ENCODE results near the gene CKAP2.

GRCh38 chr13:52450793-52451116 lies 4.5 kb upstream of the CKAP2 start:
- TF ChIP-seq, protein P1, sequence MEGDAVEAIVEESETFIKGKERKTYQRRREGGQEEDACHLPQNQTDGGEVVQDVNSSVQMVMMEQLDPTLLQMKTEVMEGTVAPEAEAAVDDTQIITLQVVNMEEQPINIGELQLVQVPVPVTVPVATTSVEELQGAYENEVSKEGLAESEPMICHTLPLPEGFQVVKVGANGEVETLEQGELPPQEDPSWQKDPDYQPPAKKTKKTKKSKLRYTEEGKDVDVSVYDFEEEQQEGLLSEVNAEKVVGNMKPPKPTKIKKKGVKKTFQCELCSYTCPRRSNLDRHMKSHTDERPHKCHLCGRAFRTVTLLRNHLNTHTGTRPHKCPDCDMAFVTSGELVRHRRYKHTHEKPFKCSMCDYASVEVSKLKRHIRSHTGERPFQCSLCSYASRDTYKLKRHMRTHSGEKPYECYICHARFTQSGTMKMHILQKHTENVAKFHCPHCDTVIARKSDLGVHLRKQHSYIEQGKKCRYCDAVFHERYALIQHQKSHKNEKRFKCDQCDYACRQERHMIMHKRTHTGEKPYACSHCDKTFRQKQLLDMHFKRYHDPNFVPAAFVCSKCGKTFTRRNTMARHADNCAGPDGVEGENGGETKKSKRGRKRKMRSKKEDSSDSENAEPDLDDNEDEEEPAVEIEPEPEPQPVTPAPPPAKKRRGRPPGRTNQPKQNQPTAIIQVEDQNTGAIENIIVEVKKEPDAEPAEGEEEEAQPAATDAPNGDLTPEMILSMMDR (IDR thresholded peaks at IDR 0.05) = peak in 1 of 3 experiments; percentile 23
- no peak for TF ChIP-seq POLR2AphosphoS5 (IDR thresholded peaks at IDR 0.05; ENCODE audit: insufficient read depth in 1 of 2, low read depth in 1 of 2)
